Measurements from ENCODE around the gene SLC26A11.

The SLC26A11 gene

DNA sequence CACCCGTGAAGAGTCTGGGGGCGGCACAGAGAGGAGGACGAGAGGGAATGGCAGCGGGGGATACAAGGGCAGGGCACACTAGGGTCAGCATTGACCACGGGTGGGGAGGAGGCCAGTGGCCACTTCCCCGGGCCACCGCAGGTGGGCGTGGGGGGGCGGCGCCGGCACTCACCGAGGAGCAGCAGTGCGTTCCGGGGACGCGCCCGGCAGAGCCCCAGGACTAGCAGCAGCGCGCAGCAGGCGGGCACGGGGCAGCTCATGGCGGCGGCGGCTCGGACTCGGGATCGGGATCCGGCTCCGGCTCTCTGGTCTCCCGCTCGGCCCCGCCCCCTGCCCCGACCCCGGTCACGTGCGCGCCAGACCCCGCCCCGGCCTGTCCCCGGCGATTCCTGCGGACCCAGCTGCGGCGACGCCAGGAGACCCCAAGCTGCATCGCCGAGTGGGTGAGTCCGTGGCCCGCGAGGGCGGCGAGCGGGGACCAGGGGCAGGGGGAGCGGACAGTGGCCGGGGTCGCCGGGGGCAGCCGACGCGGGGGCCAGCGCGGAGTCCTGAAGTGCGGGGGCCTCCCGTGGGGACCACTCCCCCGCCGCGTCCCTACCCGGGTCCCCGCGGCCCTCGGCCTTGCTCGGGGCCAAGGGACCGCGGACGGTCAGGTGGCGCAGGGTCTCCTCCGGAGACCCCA, at the start of gene SLC26A11, which contains the start of gene SGSH:
Gene SLC26A11, plus strand, starts transcription at position 374 of the 682 bp plus-strand sequence. CDS start 1,134 bp downstream, outside the sequence.
Gene SGSH, minus strand, starts transcription at position 280 of the 682 bp plus-strand sequence. Its CDS starts 20 bp downstream, at position 260.
- peak; percentile 24 for DNase-seq

DNA sequence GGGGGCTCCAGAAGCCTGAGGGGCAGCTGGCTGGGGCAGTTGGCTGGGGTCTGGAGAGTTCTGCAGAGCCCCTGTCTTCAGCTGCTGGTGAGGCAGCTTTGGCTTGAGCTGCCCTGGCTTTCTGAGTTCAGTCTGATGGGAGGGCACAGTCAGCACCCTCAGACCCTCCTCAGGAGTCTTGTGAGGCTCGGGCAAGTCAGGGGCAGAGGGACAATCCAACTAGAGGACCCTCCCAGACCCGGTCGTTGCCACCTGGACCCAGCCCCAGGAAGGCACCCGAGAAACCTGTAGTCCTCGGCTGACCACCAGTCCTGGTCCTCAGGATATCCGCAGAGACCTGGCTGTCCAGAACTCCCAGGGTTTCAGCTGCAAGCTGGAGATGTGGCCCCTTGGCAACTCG, 48.5 kb upstream of the SLC26A11 start:
- no peak for DNase-seq

GRCh38 chr17:80173126-80173525, 47.1 kb upstream of the SLC26A11 start:
- no peak for DNase-seq

GRCh38 chr17:80173916-80174315, 46.3 kb upstream of the SLC26A11 start:
- no peak for DNase-seq

GRCh38 chr17:80176757-80177156, 43.5 kb upstream of the SLC26A11 start:
- no peak for DNase-seq

DNA sequence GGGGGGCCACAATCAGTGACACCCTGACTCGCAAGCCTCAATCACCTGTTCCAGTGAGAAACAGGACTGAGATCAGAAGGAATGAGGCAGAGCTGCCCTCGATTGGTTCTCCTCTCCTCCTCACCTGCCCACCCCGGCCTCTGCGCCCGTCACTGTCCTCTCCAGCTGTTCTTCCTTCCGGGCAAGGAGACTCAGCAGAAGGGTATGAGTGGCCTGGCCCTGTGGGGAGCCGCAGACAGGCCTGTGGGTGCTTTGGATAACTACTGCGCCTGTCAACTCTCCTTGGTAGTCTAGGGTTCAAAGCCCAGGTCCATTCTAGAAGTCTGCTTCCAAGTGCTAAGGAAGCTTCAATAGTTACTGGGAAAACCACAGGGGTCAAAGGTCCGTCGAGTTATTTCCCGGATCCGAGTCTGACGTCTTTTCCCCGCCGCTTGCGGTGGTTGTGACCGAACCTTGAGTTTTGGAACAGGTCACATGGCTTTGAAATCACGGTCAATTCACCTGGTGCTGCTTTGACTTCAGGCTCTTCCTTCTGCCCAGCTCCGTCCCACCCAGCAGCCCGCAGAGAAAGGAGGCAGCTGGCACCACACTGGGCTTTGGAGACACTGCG, 42.1 kb upstream of the SLC26A11 start:
- DNase-seq = no peak

DNA sequence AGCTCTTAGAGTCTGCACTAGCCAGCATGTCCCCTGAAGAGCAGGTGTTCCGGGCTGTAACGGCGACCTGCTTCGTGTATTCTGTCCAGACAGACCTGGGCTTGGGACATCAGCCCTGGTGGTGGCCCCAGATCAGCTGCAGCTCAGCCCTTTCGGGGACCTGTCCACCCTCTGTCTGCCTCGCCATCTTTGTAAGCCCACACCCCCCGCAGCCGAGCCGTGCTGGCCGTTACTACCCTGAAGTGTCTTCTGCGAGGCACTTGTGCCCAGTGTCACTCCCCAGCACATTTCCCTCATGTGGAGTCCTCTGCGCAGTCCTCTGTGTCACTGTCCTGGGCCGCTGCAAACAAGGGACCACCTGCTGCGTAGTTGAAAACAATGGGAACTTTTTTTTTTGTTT, 40.0 kb upstream of the SLC26A11 start:
- no peak for DNase-seq

DNA sequence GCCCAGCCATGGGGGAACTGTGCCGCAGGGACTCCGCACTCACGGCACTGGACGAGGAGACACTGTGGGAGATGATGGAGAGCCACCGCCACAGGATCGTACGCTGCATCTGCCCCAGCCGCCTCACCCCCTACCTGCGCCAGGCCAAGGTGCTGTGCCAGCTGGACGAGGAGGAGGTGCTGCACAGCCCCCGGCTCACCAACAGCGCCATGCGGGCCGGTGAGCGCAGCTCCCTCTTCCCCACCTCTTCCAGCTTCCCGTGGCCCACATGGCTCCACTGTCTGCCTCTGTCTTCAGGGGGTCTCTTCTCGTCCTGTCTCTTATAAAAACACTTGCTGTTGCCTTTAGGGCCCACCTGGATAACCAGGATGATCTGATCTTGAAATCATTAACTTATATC, 38.8 kb upstream of the SLC26A11 start:
- DNase-seq = no peak

DNA sequence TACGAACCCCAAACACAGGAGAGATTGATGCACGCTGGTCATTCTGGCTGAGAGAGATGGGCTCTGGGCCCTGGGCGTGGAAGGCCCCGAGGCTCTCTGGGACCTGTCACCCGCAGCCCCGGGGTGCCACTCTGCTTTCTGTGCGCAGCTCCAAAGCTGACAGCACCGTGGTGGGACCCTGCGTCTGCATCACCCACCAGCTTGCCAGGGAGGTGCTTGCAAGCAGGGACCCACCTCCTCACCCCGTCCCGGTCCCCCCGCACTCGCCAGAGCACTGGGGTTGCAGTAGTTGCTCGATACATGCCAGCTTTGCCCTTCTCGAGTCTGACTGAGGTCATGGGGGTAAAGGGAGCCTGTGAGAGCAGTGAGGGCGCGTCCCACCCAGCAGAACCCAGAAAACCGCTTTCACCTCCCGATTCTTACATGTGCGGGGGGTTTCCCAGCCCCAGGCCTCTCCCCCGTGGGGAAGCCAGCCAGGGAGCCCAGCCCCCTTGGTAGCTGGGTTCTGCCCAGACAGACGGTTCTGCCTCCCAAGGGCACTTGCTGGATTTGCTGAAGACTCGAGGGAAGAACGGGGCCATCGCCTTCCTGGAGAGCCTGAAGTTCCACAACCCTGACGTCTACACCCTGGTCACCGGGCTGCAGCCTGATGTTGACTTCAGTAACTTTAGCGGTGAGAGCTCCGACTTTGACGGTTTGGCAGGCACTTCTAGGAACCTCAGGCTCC, 37.9 kb upstream of the SLC26A11 start:
- no peak for DNase-seq

DNA sequence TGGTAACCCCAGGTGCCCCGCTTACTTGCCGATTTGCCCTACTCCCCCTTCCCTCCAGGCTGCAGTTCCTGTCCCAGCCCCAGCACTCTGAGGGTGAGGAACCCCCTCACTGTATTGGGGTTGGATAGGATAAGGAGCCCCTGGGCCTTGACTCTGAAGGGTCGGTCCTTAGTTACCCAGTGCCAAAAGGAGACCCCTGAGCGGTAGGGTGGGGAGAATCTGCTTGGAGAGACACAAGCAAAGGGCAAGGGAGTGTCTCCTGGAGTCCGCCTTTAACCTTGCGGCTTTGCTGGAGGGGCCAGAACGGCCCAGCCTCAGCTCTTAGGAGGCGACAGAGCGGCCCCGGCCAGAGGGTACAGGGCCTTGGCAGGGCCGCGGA, 37.4 kb upstream of the SLC26A11 start:
- DNase-seq = no peak

DNA sequence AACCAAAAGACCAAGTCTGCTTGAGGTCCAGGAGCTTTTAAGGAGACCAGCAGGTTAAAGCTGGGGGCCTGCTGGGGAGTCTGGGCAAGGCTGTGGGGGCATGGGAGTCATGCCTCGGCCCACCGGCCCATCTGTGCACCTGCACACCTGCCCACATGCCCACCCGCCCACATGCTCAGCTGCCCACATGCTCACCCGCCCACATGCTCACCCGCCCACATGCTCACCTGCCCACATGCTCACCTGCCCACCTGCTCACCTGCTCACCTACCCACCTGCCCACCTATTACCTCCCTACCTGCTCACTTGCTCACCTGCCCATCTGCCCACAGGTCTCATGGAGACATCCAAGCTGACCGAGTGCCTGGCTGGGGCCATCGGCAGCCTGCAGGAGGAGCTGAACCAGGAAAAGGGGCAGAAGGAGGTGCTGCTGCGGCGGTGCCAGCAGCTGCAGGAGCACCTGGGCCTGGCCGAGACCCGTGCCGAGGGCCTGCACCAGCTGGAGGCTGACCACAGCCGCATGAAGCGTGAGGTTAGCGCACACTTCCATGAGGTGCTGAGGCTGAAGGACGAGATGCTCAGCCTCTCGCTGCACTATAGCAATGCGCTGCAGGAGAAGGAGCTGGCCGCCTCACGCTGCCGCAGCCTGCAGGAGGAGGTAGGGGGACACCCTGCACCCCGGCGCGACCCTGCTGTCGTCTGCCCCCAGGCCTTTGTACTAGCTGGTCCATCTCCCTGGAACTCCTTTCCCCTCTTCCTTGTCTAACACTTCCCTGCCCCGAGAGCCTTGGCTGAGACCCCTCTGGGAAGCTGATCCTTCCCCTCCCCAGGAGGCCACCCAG, 36.4 kb upstream of the SLC26A11 start:
- DNase-seq = no peak

- DNase-seq = no peak
These were observed 35.9 kb upstream of the SLC26A11 start for GRCh38 chr17:80184423-80184714.

- no peak for DNase-seq
These were observed 34.3 kb upstream of the SLC26A11 start for GRCh38 chr17:80185968-80186367.

- DNase-seq = no peak
These were observed 33.1 kb upstream of the SLC26A11 start for GRCh38 chr17:80187090-80187489.

DNA sequence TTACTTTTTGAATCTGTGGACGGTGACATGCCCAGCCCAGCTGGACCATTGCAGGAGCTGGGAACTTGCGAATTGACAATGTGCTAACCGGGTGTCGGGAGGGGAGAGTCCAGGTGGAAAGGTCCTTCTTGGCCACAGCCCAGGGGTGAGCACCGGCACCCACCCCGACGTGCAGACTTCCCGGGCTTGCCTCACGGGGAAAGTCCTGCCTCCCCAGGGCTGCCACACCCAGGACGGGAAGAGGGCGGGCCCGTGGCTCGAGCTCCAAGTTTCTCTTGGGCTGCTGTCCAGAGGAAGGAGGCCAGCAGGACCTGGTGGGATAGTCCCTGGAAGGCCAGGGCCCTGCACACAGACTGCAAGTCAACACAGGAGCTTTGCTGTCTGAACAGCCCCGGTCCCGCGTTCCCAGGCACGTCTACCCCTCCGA, 32.7 kb upstream of the SLC26A11 start:
- DNase-seq = no peak

DNA sequence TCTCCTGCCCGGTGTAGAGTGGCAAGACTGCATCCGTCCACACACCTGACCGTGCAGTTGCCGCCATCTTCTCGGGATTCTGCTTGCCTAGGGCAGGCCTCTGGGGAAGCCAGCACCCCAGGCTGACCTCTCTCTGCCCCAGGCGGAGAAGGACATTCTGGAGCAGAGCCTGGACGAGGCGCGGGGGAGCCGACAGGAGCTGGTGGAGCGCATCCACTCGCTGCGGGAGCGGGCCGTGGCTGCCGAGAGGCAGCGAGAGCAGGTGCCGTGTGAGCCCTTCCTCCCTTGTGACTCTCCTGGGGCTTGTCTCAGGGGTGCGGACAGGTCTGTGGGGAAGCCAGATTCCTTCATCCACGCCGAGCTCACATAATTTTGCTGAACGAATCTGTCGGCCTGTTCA, 30.6 kb upstream of the SLC26A11 start:
- DNase-seq = no peak

GRCh38 chr17:80190716-80191115, 29.5 kb upstream of the SLC26A11 start:
- DNase-seq = no peak

DNA sequence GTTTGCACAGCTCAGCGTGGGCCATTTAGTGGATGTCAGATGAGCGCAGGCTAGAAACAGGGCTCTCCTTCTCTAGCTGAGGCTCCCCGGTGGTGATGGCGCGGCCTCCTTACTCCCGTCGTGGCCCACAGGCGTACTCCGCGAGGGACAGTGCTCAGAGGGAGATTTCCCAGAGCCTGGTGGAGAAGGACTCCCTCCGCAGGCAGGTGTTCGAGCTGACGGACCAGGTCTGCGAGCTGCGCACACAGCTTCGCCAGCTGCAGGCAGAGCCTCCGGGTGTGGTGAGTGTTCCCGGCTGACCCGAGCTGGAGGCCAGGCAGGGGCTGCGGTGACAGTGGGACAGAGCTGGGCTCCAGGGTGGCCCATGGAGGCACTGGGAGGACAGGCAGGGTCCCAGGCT, 29.0 kb upstream of the SLC26A11 start:
- no peak for DNase-seq

DNA sequence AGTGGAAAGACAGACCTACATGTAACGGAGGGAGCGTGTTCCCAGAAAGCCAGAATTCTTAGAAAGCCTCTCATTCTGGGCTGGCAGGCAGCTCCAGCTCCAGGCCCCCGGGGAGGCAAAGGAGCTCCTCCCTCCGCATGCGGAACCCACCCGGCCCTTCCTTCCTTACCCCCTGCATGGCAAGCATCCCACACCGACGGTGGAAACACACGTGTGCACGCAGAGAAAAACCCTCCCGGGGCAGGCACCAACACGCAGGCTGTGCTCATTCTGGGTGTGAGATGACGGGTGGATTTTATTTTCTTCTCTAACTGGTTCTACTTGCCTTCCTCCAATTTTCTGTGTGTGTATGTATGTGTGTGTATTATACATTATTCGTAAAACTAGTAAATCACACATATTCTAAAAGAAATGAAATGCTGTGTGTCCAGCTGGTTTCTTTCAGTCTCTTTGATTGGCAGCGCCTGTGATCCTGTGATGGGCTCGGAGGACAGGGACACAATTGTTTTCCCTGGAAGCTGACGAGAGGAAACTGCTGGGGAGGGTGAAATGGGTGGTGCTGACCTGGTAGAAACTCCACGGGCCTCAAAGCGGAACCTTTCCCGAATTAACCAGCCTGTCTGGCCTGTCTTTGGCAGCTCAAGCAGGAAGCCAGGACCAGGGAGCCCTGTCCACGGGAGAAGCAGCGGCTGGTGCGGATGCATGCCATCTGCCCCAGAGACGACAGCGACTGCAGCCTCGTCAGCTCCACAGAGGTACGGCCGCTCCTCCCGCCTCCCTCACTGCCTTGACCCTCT, 28.2 kb upstream of the SLC26A11 start:
- DNase-seq = no peak

DNA sequence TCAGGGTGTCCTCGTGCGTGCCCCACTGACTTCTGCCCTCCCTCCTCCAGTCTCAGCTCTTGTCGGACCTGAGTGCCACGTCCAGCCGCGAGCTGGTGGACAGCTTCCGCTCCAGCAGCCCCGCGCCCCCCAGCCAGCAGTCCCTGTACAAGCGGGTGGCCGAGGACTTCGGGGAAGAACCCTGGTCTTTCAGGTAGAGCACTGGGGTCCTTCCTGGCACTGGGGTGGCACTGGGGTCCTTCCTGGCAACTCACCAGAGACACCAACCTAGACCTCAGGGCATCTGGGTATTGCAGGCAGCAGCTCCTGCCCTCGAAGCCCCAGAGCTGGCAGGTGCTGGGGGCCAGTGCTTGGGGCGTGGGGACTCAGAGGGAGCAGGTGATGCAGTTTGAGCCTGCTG, 25.1 kb upstream of the SLC26A11 start:
- DNase-seq = no peak

DNA sequence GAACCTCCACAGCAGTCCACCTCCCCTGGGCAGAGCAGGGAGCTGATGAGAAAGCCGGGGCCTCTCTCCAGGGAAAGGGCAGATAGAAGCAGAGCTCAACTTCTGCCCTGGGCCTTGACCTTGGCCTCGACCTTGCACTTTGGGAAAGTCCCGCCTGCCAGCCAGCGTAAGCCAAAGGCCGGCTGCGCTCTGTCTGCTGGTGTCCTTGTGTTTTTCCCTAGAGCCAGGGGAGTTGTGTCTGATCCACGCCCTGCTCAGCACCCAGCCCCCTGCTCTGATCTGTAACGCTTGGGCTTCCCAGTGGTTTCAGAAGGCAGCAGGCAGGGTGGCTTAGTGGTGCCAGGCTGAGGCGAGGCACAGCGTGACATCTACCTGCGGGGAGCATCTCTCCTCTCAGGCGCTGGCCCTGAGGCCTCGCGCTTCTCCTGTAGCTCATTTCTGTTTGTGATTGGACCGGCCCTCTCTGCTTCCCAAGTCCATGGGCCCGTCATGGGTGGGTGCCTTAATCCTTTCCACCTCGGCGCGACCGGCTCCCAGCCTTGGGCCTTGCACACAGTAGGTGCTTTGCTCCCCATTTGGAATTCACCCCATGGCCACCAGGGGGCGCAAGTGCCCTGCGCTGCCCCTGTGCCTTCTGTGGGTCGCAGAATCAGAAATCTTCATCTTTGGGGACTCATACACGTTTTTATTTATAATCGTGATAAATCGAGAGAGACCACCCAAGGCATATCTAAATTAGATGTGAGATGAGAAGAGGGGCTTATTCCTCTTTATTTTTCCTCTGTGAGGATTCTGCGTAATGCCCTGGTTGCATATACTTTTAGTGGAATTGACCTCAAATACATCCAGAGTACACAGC, 24.3 kb upstream of the SLC26A11 start:
- DNase-seq = peak; percentile 42

Data from hematopoietic multipotent progenitor cell treated with erythropoietin and hydrocortisone succinate and interleukin-3 and kit ligand, for 6 days (in vitro differentiated cells).